K562 (cell line): Measurements from ENCODE around the gene RNF187.

Source experiments
- ATF6 ChIP-seq: sonication (generic); formaldehyde crosslinking; IDR thresholded peaks from 2 replicates; pipeline ENCODE4 v1.4.0; 2020; ENCODE audit warnings: mild to moderate bottlenecking, missing genetic modification reagents
- CBX5 ChIP-seq: IDR thresholded peaks from 2 replicates; pipeline ENCODE4 v1.6.1; 2014; ENCODE audit warnings: low read depth, borderline replicate concordance
- CLOCK ChIP-seq: fragments of 250-450 bp; sonication (Bioruptor Pico); IDR thresholded peaks from 2 replicates; pipeline ENCODE4 v1.4.0; 2020; ENCODE audit warnings: mild to moderate bottlenecking, moderate library complexity, borderline replicate concordance
- CTCF ChIP-seq, 3 experiments: IDR thresholded peaks in 2 of 3; conservative IDR thresholded peaks in 1 of 3; 2 replicates each; pipeline ENCODE4 v1.5.1; 2011 to 2012; ENCODE audit warnings: low read length in 3 of 3, mild to moderate bottlenecking in 3 of 3, control low read depth in 2 of 3, improper control_type of control experiment in 1 of 3, inconsistent platforms in 1 of 3, low read depth in 1 of 3, mixed read lengths in 1 of 3, moderate library complexity in 1 of 3; ENCODE audit not compliant: insufficient read depth in 2 of 3
- DDX20 ChIP-seq: fragments of 450-650 bp; IDR thresholded peaks from 2 replicates; pipeline ENCODE4 v1.6.1; 2016; ENCODE audit warnings: missing genetic modification characterization, low read depth, mild to moderate bottlenecking, missing compliant biosample characterization, moderate library complexity
- KAT2B ChIP-seq: IDR thresholded peaks from one replicate; pipeline ENCODE4 v1.6.1; 2012; ENCODE audit warnings: low read depth, mild to moderate bottlenecking, control low read depth, inconsistent platforms, low read length, moderate library complexity
- MNT ChIP-seq, 2 experiments: fragments of 450-650 bp; conservative IDR thresholded peaks; 2 replicates each; pipeline ENCODE4 v1.6.1; 2017; ENCODE audit warnings: mild to moderate bottlenecking in 2 of 2, moderate library complexity in 2 of 2
- PKNOX1 ChIP-seq: fragments of 450-650 bp; IDR thresholded peaks from 2 replicates; pipeline ENCODE4 v1.6.1; 2016
- REST ChIP-seq, 2 experiments: fragments of 450-650 bp; formaldehyde crosslinking in 1 of 2; IDR thresholded peaks; 2 replicates each; pipeline versions ENCODE4 v1.4.0 to v1.6.1; 2014 to 2020; ENCODE audit warnings: mild to moderate bottlenecking in 2 of 2, borderline replicate concordance in 1 of 2, low read depth in 1 of 2
- ZNF121 ChIP-seq: sonication (generic); formaldehyde crosslinking; conservative IDR thresholded peaks from 2 replicates; pipeline ENCODE4 v1.8.0; 2022; ENCODE audit warnings: missing genetic modification reagents
- ZNF175 ChIP-seq: fragments of 200-800 bp; sonication (Bioruptor generic); IDR thresholded peaks from 2 replicates; pipeline ENCODE4 v1.6.1; 2016; ENCODE audit warnings: low read depth, mild to moderate bottlenecking, missing genetic modification characterization, missing compliant biosample characterization
- ZNF232 ChIP-seq: sonication (generic); formaldehyde crosslinking; IDR thresholded peaks from 2 replicates; pipeline ENCODE4 v1.8.0; 2022; ENCODE audit warnings: mild to moderate bottlenecking, missing genetic modification reagents
- ZNF347 ChIP-seq: fragments of 450-650 bp; formaldehyde crosslinking; IDR thresholded peaks from 2 replicates; pipeline ENCODE4 v1.4.0; 2020; ENCODE audit warnings: low read depth, mild to moderate bottlenecking, moderate library complexity

- no peak for TF ChIP-seq ZNF232
- no peak for TF ChIP-seq PKNOX1
- no peak for TF ChIP-seq MNT (conservative IDR thresholded peaks at IDR 0.05)
- no peak for TF ChIP-seq CTCF (IDR thresholded peaks at IDR 0.05 in 2 of 3, conservative IDR thresholded peaks at IDR 0.05 in 1 of 3; ENCODE audit: insufficient read depth in 2 of 3, low read depth in 1 of 3, low read length in 3 of 3)
- TF ChIP-seq KAT2B = no peak
- no peak for TF ChIP-seq ATF6 (CRISPR knock-in tag)
- no peak for TF ChIP-seq ZNF347 (CRISPR knock-in tag)
- no peak for TF ChIP-seq CLOCK (CRISPR knock-in tag)
- no peak for TF ChIP-seq CBX5
- TF ChIP-seq REST (IDR thresholded peaks at IDR 0.05; ENCODE audit: borderline replicate concordance) = no peak
- no peak for TF ChIP-seq REST (CRISPR knock-in tag; IDR thresholded peaks at IDR 0.05; ENCODE audit: low read depth)
- no peak for TF ChIP-seq ZNF175 (CRISPR knock-in tag)
- no peak for TF ChIP-seq ZNF121
- no peak for TF ChIP-seq DDX20 (tag)
These were observed 54.5 kb downstream of the RNF187 start for GRCh38 chr1:228541725-228542124.
